IMR-90 (cell line): ENCODE data around the gene FBXO31. TPM values are rescaled to one million over a fixed set of nuclear protein-coding genes. Genes with fewer than 3 reads are reported as not detected.

Experiments used
- ATAC-seq: fragments of 200-7000 bp; cut with Tn5 transposase; 2 replicates; pipeline ENCODE4 v1.9.1; 2020; ENCODE audit warnings: low read depth, mild to moderate bottlenecking, moderate library complexity
- BruUV-seq: library from RNA; stranded (reverse); fragments of 400-500 nt; replicated peaks from 2 replicates; lab custom pipeline; 2021; lab: Mats Ljungman, UMichigan
- CTCF ChIA-PET: fragments of 300-600 bp; formaldehyde crosslinking; extraction: SDS; loops from one replicate; lab custom pipeline; 2021; ENCODE audit warnings: antibody characterized with exemption; lab: Yijun Ruan, JAX
- POLR2A ChIA-PET: fragments of 300-600 bp; sonication (Branson Sonifier 250); formaldehyde crosslinking; loops from one replicate; lab custom pipeline; 2022; ENCODE audit warnings: antibody characterized with exemption; ENCODE audit not compliant: unreplicated experiment; lab: Charles Lee
- DNase-seq: peaks from one replicate; pipeline ENCODE4 v3.0.0; 2013
- H2AFZ ChIP-seq: replicated peaks from 2 replicates; pipeline ENCODE3; 2013; ENCODE audit warnings: low read length, mild to moderate bottlenecking; ENCODE audit not compliant: poor library complexity
- H2AK5ac ChIP-seq: 2 replicates; pipeline ENCODE4 v1.6.1; 2013; ENCODE audit warnings: low read depth, low read length, inconsistent platforms
- H2AK9ac ChIP-seq: replicated peaks from 2 replicates; pipeline ENCODE3; 2013; ENCODE audit warnings: mild to moderate bottlenecking, low read depth, low read length, moderate library complexity; ENCODE audit not compliant: poor library complexity
- H2BK120ac ChIP-seq: 2 replicates; pipeline ENCODE4 v1.6.1; 2013; ENCODE audit warnings: low read depth, low read length, inconsistent platforms
- H2BK15ac ChIP-seq: 3 replicates; pipeline ENCODE4 v1.6.1; 2013; ENCODE audit warnings: low read depth, low read length, inconsistent platforms
- H2BK20ac ChIP-seq: 2 replicates; pipeline ENCODE4 v1.6.1; 2013; ENCODE audit warnings: low read depth, mild to moderate bottlenecking, inconsistent platforms, low read length, moderate library complexity
- H2BK5ac ChIP-seq: 2 replicates; pipeline ENCODE4 v1.6.1; 2013; ENCODE audit warnings: mild to moderate bottlenecking, low read depth, low read length, inconsistent platforms; ENCODE audit not compliant: poor library complexity, severe bottlenecking
- H3K14ac ChIP-seq: replicated peaks from 2 replicates; pipeline ENCODE4 v1.6.1; 2013; ENCODE audit warnings: low read depth, low read length, inconsistent platforms
- H3K18ac ChIP-seq: 2 replicates; pipeline ENCODE4 v1.6.1; 2013; ENCODE audit warnings: low read depth, low read length, control low read depth
- H3K23ac ChIP-seq: 2 replicates; pipeline ENCODE4 v1.6.1; 2013; ENCODE audit warnings: low read depth, low read length, inconsistent platforms
- H3K27ac ChIP-seq: 2 replicates; pipeline ENCODE4 v1.5.1; 2013; ENCODE audit warnings: mild to moderate bottlenecking, control low read depth, low read length; ENCODE audit not compliant: insufficient read depth
- H3K27me3 ChIP-seq: 2 replicates; pipeline ENCODE4 v1.6.1; 2013; ENCODE audit warnings: low read length; ENCODE audit not compliant: control insufficient read depth, insufficient read depth
- H3K36me3 ChIP-seq: 2 replicates; pipeline ENCODE4 v1.6.1; 2013; ENCODE audit warnings: low read length, mixed read lengths; ENCODE audit not compliant: control insufficient read depth, insufficient read depth
- H3K4ac ChIP-seq: 2 replicates; pipeline ENCODE4 v1.6.1; 2013; ENCODE audit warnings: low read depth, low read length, inconsistent platforms
- H3K4me1 ChIP-seq: 2 replicates; pipeline ENCODE4 v1.6.1; 2013; ENCODE audit warnings: low read length, mixed read lengths; ENCODE audit not compliant: control insufficient read depth, insufficient read depth
- H3K4me2 ChIP-seq: 2 replicates; pipeline ENCODE4 v1.6.1; 2013; ENCODE audit warnings: low read depth, mild to moderate bottlenecking, control low read depth, low read length, moderate library complexity
- H3K4me3 ChIP-seq: 2 replicates; pipeline ENCODE4 v1.5.1; 2013; ENCODE audit warnings: low read depth, mild to moderate bottlenecking, control low read depth, low read length, moderate library complexity; ENCODE audit not compliant: insufficient read depth
- H3K56ac ChIP-seq: 2 replicates; pipeline ENCODE4 v1.6.1; 2013; ENCODE audit warnings: low read length, inconsistent platforms; ENCODE audit not compliant: insufficient read depth; ENCODE audit errors: extremely low read depth
- H3K79me1 ChIP-seq, 2 experiments: 2 replicates each; pipeline ENCODE4 v1.6.1; 2013; ENCODE audit warnings: low read length in 2 of 2, inconsistent platforms in 1 of 2, low read depth in 1 of 2
- H3K9ac ChIP-seq: 2 replicates; pipeline ENCODE4 v1.6.1; 2013; ENCODE audit warnings: low read depth, low read length, control low read depth
- H3K9me1 ChIP-seq: 2 replicates; pipeline ENCODE4 v1.6.1; 2013; ENCODE audit warnings: low read length, inconsistent platforms; ENCODE audit not compliant: insufficient read depth
- H3K9me3 ChIP-seq: 2 replicates; pipeline ENCODE4 v1.6.1; 2013; ENCODE audit warnings: low read length; ENCODE audit not compliant: control insufficient read depth, insufficient read depth
- H4K20me1 ChIP-seq: 2 replicates; pipeline ENCODE4 v1.6.1; 2013; ENCODE audit warnings: low read length, inconsistent platforms; ENCODE audit not compliant: insufficient read depth
- H4K5ac ChIP-seq: 2 replicates; pipeline ENCODE4 v1.6.1; 2013; ENCODE audit warnings: mild to moderate bottlenecking, low read depth, low read length, control low read depth
- H4K8ac ChIP-seq, 2 experiments: 2 replicates each; pipeline ENCODE4 v1.6.1; 2013; ENCODE audit warnings: low read depth in 2 of 2, low read length in 2 of 2, control low read depth in 1 of 2, inconsistent platforms in 1 of 2
- H4K91ac ChIP-seq: 2 replicates; pipeline ENCODE4 v1.6.1; 2013; ENCODE audit warnings: low read depth, low read length, inconsistent platforms; ENCODE audit not compliant: insufficient read depth
- BHLHE40 ChIP-seq: fragments of 150-350 bp; IDR thresholded peaks from 2 replicates; pipeline ENCODE4 v1.6.1; 2016; ENCODE audit warnings: mild to moderate bottlenecking, low read depth, low read length
- CEBPB ChIP-seq: IDR thresholded peaks from 2 replicates; pipeline ENCODE4 v1.6.1; 2012; ENCODE audit warnings: low read depth, low read length, improper control_type of control experiment
- CHD1 ChIP-seq: IDR thresholded peaks from 2 replicates; pipeline ENCODE4 v1.6.1; 2012; ENCODE audit warnings: low read depth, low read length, improper control_type of control experiment
- CTCF ChIP-seq: conservative IDR thresholded peaks from 2 replicates; pipeline ENCODE4 v1.5.1; 2012; ENCODE audit warnings: mild to moderate bottlenecking, low read depth, low read length, improper control_type of control experiment
- ELK1 ChIP-seq: fragments of 150-350 bp; IDR thresholded peaks from 2 replicates; pipeline ENCODE4 v1.6.1; 2016; ENCODE audit warnings: low read depth, mild to moderate bottlenecking, low read length, moderate library complexity, borderline replicate concordance
- MAFK ChIP-seq: IDR thresholded peaks from 2 replicates; pipeline ENCODE4 v1.6.1; 2012; ENCODE audit warnings: low read depth, low read length, improper control_type of control experiment
- NFE2L2 ChIP-seq: fragments of 150-350 bp; IDR thresholded peaks from 2 replicates; pipeline ENCODE4 v1.6.1; 2016; ENCODE audit warnings: low read depth, mild to moderate bottlenecking, low read length
- POLR2A ChIP-seq: IDR thresholded peaks from 2 replicates; pipeline ENCODE4 v1.6.1; 2012; ENCODE audit warnings: mild to moderate bottlenecking, low read depth, low read length
- RAD21 ChIP-seq: IDR thresholded peaks from 2 replicates; pipeline ENCODE4 v1.6.1; 2012; ENCODE audit warnings: low read length, improper control_type of control experiment
- RCOR1 ChIP-seq: IDR thresholded peaks from 2 replicates; pipeline ENCODE4 v1.6.1; 2012; ENCODE audit warnings: mild to moderate bottlenecking, low read length, improper control_type of control experiment; ENCODE audit not compliant: insufficient replicate concordance
- RFX5 ChIP-seq: IDR thresholded peaks from 2 replicates; pipeline ENCODE4 v1.8.0; 2012; ENCODE audit warnings: low read depth, mild to moderate bottlenecking, low read length, moderate library complexity
- SMC3 ChIP-seq: fragments of 150-350 bp; IDR thresholded peaks from 2 replicates; pipeline ENCODE4 v1.6.1; 2016; ENCODE audit warnings: low read depth, mild to moderate bottlenecking, antibody characterized with exemption, low read length, moderate library complexity
- WGBS, 2 experiments: methylation state at CpG; one replicate each; pipeline versions ENCODE4 v1.1.5 to v1.1.7; 2013; ENCODE audit warnings: missing lambda C conversion rate in 2 of 2; ENCODE audit not compliant: insufficient read length in 1 of 2; ENCODE audit errors: extremely low coverage in 2 of 2; 5-methylcytosine and 5-hydroxymethylcytosine counted together
- dilution Hi-C: fragments of 300-500 bp; cut with HindIII; formaldehyde crosslinking; loops from one replicate; pipeline ENCODE4 v1.14.3; 2018; ENCODE audit warnings: low sequenced_read_pairs; ENCODE audit not compliant: unreplicated experiment
- in situ Hi-C: fragments of 300-500 bp; cut with MboI; formaldehyde crosslinking; loops from 3 replicates; pipeline ENCODE4 v1.14.3; 2019; ENCODE audit warnings: low sequenced_read_pairs, inconsistent platforms, mixed read lengths
- intact Hi-C: fragments of 100-400 bp; cut with micrococcal nuclease; formaldehyde crosslinking; loops from 2 replicates; pipeline ENCODE4 v1.10.0; 2022
- polyA plus RNA-seq, 3 experiments: library from polyadenylated mRNA; depleted of rRNA; stranded (reverse); fragments of >200 nt; gene quantifications; 2 replicates each; pipeline ENCODE4 v1.2.3, GENCODE V29; 2012; ENCODE audit warnings: low replicate concordance in 1 of 3
- total RNA-seq: library from RNA; depleted of rRNA; stranded (reverse); fragments of >200 nt; gene quantifications from 2 replicates; pipeline ENCODE4 v1.2.3, GENCODE V29; 2012

The FBXO31 gene
- total and polyA plus RNA-seq, 2 of the 4 experiments (the other 2 are of a cell fraction) = 10.4 to 16.9 TPM

GRCh38 chr16:87411375-87412271 is 28.0 kb upstream of the FBXO31 start:
- ATAC-seq (no peak), DNase-seq (no peak)
- no TSS peak for BruUV-seq
- Histone ChIP-seq H4K5ac (no peak overlapping the region), H2AFZ (no peak overlapping the region), H3K9ac (no peak overlapping the region), H3K23ac (no peak overlapping the region), H4K20me1 (peaks cover 16% of the 10 kb centered on the region), H2AK9ac (no peak overlapping the region), H2BK15ac (no peak overlapping the region), H2BK20ac (no peak overlapping the region), H3K4me2 (no peak overlapping the region), H4K8ac (no peak overlapping the region), H3K27ac (no peak overlapping the region), H3K4me3 (no peak overlapping the region), H2BK120ac (no peak overlapping the region), H2BK5ac (no peak overlapping the region), H2AK5ac (no peak overlapping the region), H3K56ac (no peak overlapping the region), H4K91ac (no peak overlapping the region), H3K4me1 (no peaks in the 10 kb centered on the region), H3K27me3 (no peaks in the 10 kb centered on the region), H3K9me1 (peaks cover 3% of the 10 kb centered on the region; the same call in 1 of the 2 replicates), H3K14ac (no peak overlapping the region), H3K79me1 (peaks cover under 1 to 7% of the 10 kb centered on the region in 2 experiments; a peak in 2 of 4 replicates), H3K18ac (no peak overlapping the region), H3K4ac (no peak overlapping the region), H3K36me3 (peaks cover 59% of the 10 kb centered on the region), H3K9me3 (no peaks in the 10 kb centered on the region)
- POLR2A ChIA-PET = no interaction called here
- 98% methylated on average over 40 of the region's 49 CpGs; no CpG with 5 or more reads in 1 of the 2 experiments for WGBS, 2 experiments
- CTCF ChIA-PET = no interaction called here
- no peak for TF ChIP-seq CEBPB
- TF ChIP-seq RFX5 = no peak
- no peak for TF ChIP-seq BHLHE40
- no peak for TF ChIP-seq POLR2A
- no peak for TF ChIP-seq SMC3
- TF ChIP-seq CTCF = no peak
- TF ChIP-seq CHD1 = no peak
- TF ChIP-seq RCOR1 = no peak
- TF ChIP-seq RAD21 = no peak
- TF ChIP-seq NFE2L2 = no peak
- TF ChIP-seq ELK1 = no peak
- TF ChIP-seq MAFK = no peak
- in situ Hi-C loops = loop anchor here (25.0 kb wide), 1 partner anchor 351 kb away; the partner anchor contains the start of gene KLHDC4
- dilution Hi-C loops = no loop called here
- intact Hi-C loops = no loop called here
